ENCODE measurements around the gene ICAM1.

ICAM1 gene

GRCh38 chr19:10293637-10294367 lies 22.9 kb downstream of the ICAM1 start:
- in situ Hi-C loops (cut with MboI; ENCODE audit: low pct_unique_long_range_greater_than_20kb, low sequenced_read_pairs, unreplicated experiment): no loop called here
- no peak for DNase-seq (ENCODE audit: low spot score)
- no peak for TF ChIP-seq CTCF (IDR thresholded peaks at IDR 0.05; ENCODE audit: extremely low read depth, insufficient read depth, missing control alignments)

- in situ Hi-C loops (cut with MboI; ENCODE audit: low pct_unique_long_range_greater_than_20kb, low sequenced_read_pairs, unreplicated experiment): no loop called here
- TF ChIP-seq CTCF (IDR thresholded peaks at IDR 0.05; ENCODE audit: extremely low read depth, insufficient read depth, missing control alignments): no peak
- DNase-seq (ENCODE audit: low spot score): no peak
Observed at GRCh38 chr19:10294368-10294697, 23.4 kb downstream of the ICAM1 start.

- in situ Hi-C loops (cut with MboI; ENCODE audit: low pct_unique_long_range_greater_than_20kb, low sequenced_read_pairs, unreplicated experiment): no loop called here
- no peak for TF ChIP-seq CTCF (IDR thresholded peaks at IDR 0.05; ENCODE audit: extremely low read depth, insufficient read depth, missing control alignments)
- DNase-seq (ENCODE audit: low spot score): peak; percentile 87
Observed at GRCh38 chr19:10295305-10295846, 24.5 kb downstream of the ICAM1 start.

- in situ Hi-C loops (cut with MboI; ENCODE audit: low pct_unique_long_range_greater_than_20kb, low sequenced_read_pairs, unreplicated experiment): no loop called here
- DNase-seq (ENCODE audit: low spot score): no peak
- no peak for TF ChIP-seq CTCF (IDR thresholded peaks at IDR 0.05; ENCODE audit: extremely low read depth, insufficient read depth, missing control alignments)
Observed at GRCh38 chr19:10295847-10296591, 25.1 kb downstream of the ICAM1 start.

- no peak for DNase-seq (ENCODE audit: low spot score)
- TF ChIP-seq CTCF (IDR thresholded peaks at IDR 0.05; ENCODE audit: extremely low read depth, insufficient read depth, missing control alignments): no peak
- in situ Hi-C loops (cut with MboI; ENCODE audit: low pct_unique_long_range_greater_than_20kb, low sequenced_read_pairs, unreplicated experiment): no loop called here
Observed at GRCh38 chr19:10299545-10300458, 28.9 kb downstream of the ICAM1 start.

- no peak for DNase-seq (ENCODE audit: low spot score)
- in situ Hi-C loops (cut with MboI; ENCODE audit: low pct_unique_long_range_greater_than_20kb, low sequenced_read_pairs, unreplicated experiment): no loop called here
- TF ChIP-seq CTCF (IDR thresholded peaks at IDR 0.05; ENCODE audit: extremely low read depth, insufficient read depth, missing control alignments): no peak
Observed at GRCh38 chr19:10305139-10305806, 34.4 kb downstream of the ICAM1 start.

Measured in GM13977 (cell line).